CD4-positive, alpha-beta T cell treated with Interleukin-15 for 4 hours (primary cell): ENCODE results near the gene TCHH.
"Not testable (repeated sequence)": the region's sequence is repeated elsewhere in the genome, so short reads cannot be mapped to it uniquely, and the experiment has no call there.

Experiments
- DNase-seq: peaks from one replicate; pipeline ENCODE4 v3.0.0-alpha.2; 2020; ENCODE audit warnings: low spot score

The TCHH gene, protein sequence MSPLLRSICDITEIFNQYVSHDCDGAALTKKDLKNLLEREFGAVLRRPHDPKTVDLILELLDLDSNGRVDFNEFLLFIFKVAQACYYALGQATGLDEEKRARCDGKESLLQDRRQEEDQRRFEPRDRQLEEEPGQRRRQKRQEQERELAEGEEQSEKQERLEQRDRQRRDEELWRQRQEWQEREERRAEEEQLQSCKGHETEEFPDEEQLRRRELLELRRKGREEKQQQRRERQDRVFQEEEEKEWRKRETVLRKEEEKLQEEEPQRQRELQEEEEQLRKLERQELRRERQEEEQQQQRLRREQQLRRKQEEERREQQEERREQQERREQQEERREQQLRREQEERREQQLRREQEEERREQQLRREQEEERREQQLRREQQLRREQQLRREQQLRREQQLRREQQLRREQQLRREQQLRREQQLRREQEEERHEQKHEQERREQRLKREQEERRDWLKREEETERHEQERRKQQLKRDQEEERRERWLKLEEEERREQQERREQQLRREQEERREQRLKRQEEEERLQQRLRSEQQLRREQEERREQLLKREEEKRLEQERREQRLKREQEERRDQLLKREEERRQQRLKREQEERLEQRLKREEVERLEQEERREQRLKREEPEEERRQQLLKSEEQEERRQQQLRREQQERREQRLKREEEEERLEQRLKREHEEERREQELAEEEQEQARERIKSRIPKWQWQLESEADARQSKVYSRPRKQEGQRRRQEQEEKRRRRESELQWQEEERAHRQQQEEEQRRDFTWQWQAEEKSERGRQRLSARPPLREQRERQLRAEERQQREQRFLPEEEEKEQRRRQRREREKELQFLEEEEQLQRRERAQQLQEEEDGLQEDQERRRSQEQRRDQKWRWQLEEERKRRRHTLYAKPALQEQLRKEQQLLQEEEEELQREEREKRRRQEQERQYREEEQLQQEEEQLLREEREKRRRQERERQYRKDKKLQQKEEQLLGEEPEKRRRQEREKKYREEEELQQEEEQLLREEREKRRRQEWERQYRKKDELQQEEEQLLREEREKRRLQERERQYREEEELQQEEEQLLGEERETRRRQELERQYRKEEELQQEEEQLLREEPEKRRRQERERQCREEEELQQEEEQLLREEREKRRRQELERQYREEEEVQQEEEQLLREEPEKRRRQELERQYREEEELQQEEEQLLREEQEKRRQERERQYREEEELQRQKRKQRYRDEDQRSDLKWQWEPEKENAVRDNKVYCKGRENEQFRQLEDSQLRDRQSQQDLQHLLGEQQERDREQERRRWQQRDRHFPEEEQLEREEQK (N-terminal part only)

DNA sequence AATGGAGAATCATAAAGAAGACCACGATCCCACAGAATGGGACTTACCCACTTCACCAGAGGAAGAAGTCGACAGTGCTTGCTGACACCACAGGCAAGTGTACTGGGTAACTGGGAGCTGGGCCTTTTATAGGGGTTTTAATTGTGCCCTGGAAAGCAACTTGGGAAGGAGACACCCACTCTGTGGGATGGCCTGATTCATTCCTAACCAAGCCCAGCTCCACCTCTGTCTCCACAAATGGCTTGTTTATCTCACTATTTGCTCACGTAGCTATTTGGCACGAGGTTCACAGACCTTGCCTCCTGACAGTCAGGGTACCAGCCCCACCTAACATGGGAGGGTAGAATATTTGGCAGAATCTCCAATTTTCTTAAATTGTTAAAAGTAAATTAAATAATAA, at the start of gene TCHH:
TCHH (minus strand) TSS at position 101 of the 400 bp plus-strand sequence. CDS start 1,364 bp downstream, outside the sequence.
- DNase-seq, result no peak

- DNase-seq, result no peak
Measured at GRCh38 chr1:152164517-152165136, 49.4 kb upstream of the TCHH start.

DNA sequence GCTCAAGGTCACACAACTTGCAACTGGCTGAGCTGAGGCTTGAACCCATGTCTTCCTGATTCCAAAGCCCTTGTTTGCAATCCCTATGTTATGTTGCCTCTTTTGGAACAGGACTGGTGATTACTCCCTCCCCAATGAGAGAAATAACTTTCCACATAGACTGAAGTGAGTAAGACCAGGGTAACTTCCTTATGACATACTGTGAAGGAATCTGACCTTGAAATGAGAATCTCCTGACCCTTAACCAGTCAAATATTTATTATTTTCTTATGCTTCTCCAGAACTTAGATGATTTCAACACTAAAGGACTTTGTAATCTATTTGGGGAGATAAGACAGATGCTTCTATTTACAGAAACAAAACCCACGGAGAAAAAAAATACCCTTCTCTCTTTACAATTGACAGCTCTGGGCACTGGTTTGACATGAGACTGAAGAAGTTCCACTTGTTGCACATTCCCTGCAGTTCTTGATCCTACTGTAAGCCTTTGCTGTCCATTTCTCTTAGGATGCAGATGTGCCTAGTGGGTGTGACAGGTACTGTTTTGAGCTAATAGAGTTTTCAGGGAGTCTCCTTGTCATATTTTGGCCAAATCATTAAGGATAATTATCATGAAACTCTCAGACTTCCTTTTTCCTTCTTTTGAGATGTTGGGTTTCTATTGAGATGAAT, 47.7 kb upstream of the TCHH start:
- no peak for DNase-seq

GRCh38 chr1:152160576-152160975, 45.3 kb upstream of the TCHH start:
- DNase-seq, result no peak

DNA sequence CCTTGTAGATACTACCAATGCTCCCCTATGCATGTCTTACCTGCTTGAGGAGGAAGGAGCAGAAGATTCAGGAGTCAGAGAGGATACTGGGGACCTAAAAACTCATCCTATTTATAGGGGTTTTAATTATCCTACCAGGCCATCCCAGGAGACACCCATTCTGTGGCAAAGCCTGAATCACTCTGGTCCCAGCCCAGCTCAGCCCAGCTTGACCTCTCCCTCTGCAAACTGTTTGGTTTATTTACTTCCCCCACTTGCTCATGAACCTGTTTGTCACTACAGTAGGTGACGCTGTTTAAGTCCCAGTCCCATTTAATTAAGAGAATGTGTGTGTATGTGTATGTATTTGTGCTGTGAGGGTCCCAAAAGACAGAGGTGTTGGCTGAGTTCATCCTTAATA, 43.9 kb upstream of the TCHH start, which contains the start of gene RPTN:
RPTN (minus strand) TSS at position 85 of the 400 bp plus-strand sequence. CDS start 1,339 bp downstream, outside the sequence.
- no peak for DNase-seq

GRCh38 chr1:152153996-152154395, 38.8 kb upstream of the TCHH start:
- no peak for DNase-seq

- no peak for DNase-seq
Measured at GRCh38 chr1:152151646-152152045, 36.4 kb upstream of the TCHH start.

DNA sequence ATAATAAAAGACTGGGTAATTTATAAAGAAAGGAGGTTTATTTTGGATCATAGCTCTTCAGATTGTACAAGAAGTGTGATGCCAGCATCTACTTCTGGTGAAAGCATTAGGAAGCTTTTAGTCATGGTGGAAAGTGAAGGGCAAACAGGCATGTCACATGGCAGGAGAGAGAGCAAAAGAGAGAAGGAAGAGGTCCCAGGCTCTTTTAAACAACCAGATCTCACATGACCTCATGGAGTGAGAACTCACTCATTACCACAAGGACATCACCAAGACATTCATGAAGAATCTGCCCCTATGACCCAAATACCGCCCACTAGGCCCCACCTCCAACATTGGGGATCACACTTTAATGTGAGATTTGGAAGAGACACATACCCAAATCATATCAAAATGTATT, 33.7 kb upstream of the TCHH start:
- DNase-seq, result no peak

DNA sequence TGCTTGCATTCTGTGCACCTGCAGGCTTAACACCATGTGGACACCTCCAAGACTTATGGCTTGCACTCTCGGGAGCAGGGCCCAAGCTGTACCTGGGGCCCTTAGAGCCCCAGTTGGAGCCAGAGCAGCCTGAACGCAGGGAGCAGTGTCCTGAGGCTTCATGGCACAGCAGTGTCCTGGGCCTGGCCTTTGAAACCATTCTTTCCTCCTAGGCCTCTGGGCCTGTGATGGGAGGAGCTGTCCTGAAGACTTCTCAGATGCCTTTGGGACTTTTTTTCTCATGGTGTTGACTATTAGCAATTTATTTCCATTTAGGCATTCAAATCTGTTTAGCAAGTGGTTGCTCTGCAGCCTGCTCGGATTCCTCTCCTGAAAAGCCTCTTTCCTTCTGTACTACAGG, 32.8 kb upstream of the TCHH start:
- DNase-seq, result no peak

DNA sequence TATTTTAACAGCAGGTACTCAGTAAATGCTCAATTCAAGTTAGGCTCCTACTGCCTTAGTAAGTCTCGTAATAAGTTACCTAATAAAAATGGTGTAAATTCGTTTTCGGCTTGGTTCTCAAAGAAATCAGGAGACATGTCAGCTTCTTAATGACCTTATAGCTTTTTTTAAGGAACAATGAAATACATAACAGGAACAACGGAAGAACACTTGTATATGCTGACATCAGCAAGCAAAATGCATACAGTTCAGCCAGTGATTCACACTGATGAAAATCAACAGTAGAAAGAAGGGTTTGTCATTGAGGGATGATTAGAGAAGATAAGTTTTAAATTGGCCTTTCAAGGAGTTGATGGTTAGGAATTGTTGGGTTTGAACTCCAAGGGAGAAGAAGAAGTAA, 30.5 kb upstream of the TCHH start:
- DNase-seq, result no peak

DNA sequence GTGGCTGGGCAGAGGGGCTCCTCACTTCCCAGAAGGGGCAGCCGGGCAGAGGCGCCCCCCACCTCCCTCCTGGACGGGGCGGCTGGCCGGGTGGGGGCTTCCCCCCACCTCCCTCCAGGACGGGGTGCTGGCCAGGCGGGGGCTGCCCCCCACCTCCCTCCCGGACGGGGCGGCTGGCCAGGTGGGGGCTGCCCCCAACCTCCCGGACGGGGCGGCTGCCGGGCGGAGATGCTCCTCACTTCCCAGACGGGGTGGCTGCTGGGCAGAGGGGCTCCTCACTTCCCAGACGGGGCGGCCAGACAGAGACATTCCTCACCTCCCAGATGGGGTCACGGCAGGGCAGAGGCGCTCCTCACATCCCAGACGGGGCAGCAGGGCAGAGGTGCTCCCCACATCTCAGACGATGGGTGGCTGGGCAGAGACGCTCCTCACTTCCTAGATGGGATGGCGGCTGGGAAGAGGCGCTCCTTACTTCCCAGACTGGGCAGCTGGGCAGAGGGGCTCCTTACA, 29.5 kb upstream of the TCHH start:
- not testable (repeated sequence) for DNase-seq

DNA sequence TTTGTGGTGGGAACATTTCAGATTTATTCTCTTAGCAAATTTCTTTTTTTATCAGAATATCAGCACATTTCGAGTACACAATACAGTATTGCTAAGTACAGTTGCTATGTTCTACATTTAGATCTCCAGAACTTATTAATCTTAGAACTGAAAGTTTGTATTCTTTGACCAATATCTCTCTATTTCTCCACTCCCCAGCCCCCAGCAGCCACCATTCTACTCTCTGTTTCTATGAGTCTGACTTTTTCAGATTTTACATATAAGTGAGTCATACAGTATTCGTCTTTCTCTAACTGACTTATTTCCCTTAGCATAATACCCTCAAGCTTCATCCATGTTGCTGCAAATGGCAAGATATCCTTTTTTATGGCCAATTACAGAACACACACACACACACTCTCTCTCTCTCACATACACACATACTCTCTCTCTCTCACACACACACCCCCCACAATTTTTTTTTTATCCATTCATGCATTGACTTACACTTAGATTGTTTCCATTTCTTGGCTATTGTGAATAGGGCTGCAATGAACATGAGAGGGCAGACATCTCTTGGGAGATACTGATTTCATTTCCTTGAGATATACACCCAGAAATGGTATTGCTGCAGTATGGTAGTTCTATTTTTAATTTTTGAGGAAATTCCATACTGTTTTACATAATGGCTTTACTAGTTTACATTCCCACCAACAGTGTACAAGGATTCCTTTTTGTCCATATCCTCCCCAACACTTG, 28.1 kb upstream of the TCHH start:
- no peak for DNase-seq

GRCh38 chr1:152141971-152142584, 26.8 kb upstream of the TCHH start:
- peak; percentile 13 for DNase-seq

GRCh38 chr1:152137215-152137614, 22.0 kb upstream of the TCHH start:
- DNase-seq, result no peak

DNA sequence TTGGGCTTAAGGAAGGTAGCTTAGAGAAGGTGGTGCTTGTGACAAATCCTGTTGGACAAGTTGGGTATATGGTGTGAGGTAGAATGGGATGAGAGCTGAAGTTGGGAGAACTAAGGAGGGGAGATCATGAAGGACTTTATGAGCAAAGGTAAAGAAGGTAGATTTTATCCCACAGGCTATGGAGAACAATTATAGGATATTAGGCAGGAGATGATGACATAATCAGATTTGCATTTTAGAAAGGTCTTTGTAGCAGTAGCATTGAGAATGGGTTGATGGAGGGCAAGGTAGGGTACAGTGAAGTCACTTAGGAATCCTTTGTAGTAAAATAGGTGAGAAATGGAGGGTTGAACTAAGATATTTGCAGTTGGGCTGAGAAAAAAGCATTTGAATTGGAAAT, 14.9 kb upstream of the TCHH start:
- DNase-seq, result no peak

GRCh38 chr1:152127673-152128072, 12.4 kb upstream of the TCHH start:
- DNase-seq, result no peak

DNA sequence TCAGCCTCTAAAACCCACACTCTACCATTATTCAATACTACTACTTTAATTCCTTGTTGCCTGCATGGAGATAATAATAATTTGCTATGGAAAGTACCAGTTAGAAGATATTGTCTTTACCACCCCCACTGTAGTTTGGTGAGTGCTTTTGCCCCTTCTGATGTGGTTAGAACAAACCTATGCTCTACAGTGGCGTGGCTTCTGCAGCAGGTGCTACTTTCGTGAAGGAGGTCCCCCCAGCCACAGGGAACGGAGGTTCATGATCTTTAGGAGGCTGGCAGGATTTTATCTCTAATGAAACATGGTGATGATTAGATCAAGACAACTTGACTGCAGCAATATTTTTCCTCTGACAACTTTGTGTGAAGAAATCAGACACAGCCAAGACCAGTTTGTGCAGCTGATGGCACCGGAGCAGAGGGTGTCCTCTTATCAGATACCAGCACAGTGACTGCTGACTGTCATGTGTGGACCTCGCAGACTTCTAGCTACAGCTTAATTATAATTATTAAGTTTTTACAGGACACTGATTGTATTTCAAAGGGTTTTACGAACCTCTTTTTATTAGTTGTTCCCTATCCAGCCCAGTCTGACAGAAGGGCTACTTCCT, 10.7 kb upstream of the TCHH start:
- DNase-seq, result no peak

DNA sequence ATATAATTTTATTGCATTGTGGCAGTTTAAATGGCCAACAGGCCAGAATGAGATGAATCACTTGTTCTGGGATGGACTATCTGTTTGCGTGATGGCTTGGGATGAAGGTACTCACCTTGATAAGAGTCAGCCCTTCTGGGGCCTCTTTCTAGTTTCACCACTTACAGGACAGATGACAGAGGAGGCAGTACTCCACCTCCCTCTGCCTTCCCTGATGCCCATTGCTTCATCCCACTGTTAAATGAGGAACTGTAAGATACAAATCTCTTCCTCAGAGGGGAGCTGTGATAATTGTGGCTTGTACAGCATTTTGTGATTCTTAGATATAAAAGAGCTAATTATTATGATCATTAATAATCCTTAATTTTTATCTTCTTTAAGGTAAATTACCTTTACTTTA, 3.7 kb upstream of the TCHH start:
- no peak for DNase-seq

GRCh38 chr1:152112885-152113432, 2.3 kb downstream of the TCHH start:
- DNase-seq, result no peak
